ENCODE results near the gene PANX3. TPM values are rescaled to one million over a fixed set of nuclear protein-coding genes. Genes with fewer than 3 reads are reported as not detected.

Gene PANX3
- total RNA-seq, 1 donor from 2014 or later, result not detected

DNA sequence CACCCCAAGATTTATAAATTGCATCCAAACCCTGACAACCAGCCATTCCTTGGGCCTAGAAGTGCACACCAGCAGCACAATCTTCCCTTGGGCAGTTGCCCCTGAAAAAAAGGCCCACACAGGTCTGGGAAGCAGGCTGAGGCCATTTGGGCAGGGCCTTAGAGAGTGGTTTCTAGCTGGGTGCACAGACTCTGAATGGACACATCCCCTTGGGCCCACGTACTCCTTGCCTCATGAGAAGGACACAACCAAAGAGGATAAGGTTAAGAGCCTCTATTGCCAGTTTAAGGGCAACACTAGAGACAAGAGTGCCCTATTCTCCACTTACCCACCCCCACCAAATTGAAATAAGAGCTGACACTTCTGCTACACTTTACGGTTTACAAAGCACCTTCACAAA, 933 bp upstream of the PANX3 start:
- intact Hi-C loops (cut with DNase I), result no loop called here
- DNase-seq (ENCODE audit: low spot score), result no peak

DNA sequence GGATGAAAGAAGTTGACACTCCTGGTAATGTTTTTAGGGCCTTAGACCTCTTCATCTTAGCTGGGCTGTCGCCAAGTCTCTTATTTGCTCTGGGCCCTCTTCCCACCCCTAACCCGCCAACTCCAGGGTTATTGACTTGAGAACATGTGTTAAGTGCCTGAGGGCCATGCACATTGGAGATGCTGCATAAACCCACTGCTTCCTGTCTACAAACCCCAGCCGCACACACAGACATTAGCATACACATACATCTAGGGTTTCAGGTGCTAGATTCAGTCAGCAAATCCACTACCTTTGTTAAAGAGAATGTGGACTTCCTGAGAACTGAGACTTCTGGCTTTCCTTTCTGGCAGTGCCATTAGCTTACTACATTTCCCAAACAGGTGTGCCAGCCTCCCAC, 817 bp downstream of the PANX3 start:
- intact Hi-C loops (cut with DNase I), result no loop called here

DNA sequence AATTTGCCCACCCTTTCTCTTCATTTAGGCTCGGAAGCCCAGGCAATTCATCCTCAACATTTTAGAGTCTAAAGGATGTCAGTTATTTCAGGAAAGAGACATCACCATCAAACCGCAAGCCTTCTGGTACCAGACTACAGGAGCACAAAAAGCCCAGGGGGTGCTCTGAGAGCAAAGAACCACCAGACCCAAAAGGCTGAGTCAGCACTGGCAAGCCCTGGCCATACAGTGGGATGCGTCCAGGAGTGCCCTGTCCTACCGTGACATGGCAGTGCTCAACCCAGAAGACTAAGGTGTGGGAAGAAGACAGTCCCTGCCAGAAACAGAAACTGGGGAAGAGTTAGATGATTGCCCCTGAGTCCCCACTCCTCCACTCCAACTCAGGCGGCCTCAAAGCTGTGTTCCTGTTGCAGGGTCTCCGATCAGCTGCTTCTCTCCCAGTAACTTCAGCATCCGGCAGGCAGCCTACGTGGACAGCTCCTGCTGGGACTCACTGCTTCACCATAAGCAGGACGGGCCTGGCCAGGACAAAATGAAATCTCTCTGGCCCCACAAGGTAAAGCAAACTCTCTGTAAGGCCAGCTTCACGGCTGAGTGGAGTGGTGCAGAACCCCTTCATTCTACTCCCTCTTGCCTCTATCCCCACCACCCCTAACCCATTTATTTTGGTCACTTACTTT, 1.5 kb downstream of the PANX3 start:
- no peak for DNase-seq (ENCODE audit: low spot score)
- intact Hi-C loops (cut with DNase I), result no loop called here

More for the DNA sequence above, 817 bp downstream of the PANX3 start:
- no peak for DNase-seq (ENCODE audit: low spot score)

DNA sequence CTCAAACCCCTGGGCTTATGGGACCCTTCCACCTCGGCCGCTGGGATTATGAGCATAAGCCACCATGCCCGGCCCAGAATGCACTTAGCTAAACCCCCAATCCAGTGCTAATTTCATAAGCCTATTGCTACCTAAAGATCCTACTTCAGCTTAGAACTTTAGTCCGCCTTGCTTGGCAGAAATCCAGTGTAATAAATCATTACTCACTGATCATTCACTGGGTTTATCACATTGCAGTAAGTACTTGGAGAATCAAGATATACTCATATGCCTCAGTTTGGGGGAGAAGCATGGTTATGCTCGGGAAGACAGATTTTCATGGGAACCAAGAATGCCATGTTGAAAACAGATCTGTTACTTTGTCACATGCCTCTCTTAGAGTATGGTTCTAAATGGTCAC, 7.6 kb downstream of the PANX3 start:
- intact Hi-C loops (cut with DNase I), result no loop called here
- DNase-seq (ENCODE audit: low spot score), result no peak

DNA sequence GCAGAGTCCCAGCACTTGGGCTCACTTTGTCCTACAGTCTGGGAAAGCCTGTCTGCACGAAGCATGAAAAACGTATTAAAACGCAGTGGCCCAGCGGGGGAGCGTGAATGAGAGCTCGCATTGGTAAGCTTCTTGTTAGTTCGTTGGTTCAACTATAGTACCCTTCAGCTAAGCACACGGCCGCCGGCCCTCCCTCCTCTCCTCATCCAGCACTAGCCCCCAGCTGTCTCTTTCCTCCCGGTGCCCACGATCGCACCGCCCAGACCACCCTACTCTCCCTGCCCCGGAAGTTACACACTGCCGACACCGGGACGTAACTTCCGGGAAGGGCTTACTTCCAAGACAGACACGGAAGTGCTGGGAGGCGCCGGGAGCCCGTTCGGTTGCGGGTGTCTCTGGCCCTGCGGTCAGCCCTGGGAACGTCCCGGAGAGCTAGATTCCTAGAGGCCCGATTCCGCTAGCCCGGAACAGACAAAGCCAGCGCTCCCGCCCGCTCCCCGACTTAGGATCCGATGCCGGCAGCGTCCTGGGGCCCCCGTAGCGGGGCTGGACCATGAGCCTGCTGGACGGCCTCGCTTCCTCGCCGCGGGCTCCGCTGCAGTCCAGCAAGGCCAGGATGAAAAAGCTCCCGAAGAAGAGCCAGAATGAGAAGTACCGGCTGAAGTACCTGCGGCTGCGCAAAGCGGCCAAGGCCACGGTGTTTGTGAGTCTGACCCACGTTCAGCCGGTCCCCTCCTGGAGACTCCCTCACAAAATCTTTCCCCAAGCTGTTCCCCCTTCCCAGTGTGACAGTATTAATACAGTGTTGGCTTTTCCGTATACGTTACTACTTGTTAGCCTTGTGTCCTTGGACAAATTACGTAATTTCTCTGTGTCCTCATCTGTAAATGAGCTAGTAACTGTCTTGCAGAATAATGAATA, 11.6 kb downstream of the PANX3 start, which contains the start of gene TBRG1:
Gene TBRG1 (plus strand): TSS at position 334 of the 921 bp plus-strand sequence. CDS start 220 bp downstream, at position 554.
- DNase-seq (ENCODE audit: low spot score), result peak; percentile 93
- intact Hi-C loops (cut with DNase I), result no loop called here

DNA sequence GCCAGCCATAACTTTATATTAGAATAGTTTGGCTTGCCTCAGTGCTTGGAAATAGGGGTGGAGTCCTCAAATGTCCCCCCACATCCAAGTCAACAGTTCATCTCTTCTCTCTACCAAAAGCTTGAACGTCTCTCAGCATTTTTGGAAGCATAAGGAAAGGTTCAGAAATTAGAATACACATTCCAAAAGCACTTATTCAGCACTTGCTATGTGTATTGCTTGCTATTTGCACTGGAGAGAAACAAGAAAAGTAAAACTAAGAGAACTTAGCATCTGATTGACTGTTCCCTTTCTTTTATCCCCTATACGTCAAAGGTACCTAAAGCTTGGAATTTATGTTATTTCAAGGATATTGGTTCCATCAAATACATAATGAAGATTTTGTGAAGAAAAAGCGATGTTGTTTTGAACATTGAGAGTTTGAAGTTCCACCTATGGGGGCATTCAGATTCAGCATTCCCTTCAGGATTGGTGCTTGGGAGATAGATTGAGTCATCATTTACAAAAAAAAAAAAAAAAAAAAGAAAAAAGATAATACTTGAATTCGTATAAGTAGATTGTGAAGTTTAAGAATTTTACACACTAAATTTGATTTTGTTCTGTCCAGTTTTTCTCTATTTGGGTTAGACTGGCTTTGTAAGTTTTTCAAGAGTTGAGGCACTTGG, 12.8 kb downstream of the PANX3 start:
- intact Hi-C loops (cut with DNase I), result no loop called here
- no peak for DNase-seq (ENCODE audit: low spot score)

DNA sequence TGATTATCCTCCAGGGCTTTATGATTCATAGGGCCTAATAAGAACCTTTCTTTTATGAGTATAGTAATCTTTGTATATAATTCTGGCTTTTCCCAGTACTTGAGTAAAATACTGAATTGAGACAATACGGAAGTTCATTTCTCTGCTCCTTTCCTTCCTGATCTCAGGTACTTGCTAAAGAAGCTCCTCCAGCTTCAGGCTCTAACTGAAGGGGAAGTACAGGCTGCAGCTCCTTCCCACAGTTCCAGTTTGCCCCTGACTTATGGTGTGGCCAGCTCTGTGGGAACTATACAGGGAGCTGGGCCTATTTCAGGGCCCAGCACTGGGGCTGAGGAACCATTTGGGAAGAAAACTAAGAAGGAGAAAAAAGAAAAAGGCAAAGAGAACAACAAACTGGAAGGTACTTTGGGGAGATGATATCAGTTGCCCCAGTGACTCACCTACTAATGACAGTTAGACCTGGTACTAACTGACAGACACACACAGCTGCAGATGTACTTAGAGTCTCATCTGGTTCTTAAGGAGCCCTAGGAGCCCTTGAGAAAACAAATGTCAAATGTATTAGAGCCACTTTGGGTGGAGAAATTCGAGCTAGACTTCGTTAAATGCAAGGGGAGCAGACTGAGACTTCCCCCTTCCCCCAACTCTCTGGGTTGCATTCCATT, 14.4 kb downstream of the PANX3 start:
- intact Hi-C loops (cut with DNase I), result no loop called here
- DNase-seq (ENCODE audit: low spot score), result no peak

DNA sequence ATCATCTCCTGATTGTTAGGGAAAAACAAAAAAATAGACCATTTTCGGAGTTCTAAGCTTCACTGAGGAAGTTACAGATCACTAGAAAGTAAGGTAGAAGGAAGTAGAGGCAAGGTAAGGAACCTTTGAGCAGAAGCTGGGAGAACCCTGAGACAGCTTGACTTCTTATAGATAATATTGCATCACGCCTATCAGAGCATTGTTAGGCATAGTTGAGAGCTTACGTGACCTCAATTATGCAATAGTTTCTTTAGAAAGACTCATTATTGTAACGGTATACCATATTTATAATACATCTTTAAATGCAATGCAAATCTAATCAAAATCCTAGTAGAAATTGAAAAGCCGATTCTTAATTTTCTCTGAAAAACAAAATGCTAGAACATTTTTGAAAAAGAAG, 16.3 kb downstream of the PANX3 start:
- intact Hi-C loops (cut with DNase I), result no loop called here
- DNase-seq (ENCODE audit: low spot score), result no peak

DNA sequence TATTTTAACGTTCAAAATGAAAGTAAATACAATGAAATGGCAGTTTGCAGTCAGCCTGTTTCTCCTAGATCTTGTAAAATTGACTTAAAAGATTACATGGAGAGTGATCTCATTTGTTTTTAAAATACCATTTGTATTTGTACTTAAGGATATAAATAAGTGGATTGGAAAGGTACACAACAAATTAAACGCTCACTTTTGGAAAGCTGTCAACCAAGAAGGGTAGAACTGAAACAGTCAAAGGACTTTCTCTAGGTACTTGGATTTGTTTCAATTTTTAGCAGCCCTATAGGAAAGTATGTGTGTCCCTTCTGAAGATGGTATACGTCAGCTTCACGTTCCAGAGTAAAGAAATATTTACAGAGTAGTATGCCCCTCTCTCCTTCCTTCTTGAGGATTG, 18.7 kb downstream of the PANX3 start:
- intact Hi-C loops (cut with DNase I), result no loop called here
- no peak for DNase-seq (ENCODE audit: low spot score)

DNA sequence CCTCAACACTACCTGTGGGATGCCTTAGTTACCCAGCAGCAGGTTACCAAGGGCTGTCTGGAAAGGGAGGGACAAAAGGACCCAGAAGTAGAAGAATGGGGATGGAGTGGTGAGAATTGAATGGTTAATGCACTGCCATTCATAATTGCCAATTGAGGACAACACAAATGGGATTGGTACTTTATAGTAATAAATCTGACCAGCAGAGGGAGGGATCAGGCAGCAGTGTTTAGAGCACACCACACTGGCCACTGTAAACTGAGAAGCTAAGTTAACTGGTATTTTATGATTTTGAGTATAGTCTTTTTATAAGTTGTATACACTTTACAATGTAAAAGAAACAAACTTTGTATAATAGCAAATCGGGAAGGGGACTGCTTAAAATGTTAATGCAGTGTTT, 22.1 kb downstream of the PANX3 start:
- DNase-seq (ENCODE audit: low spot score), result no peak
- intact Hi-C loops (cut with DNase I), result no loop called here

DNA sequence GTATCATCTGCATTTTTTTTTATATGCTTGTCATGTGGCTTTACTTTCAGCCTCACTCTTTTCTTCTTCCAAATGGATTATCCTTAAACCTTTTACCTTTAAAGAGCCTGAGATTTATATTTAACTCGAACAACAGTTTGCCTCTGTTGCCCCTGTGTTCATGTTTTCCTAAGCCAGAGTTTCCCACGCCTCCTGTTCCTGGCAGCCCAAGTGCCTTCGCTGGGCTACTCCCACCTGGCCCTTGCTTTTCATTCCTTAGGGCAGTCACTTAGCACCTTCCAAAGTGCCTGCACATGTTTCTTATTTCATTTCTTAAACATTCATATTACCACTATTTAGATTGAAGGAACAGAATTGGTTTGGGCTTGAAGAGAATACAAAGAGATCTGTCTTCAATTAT, 24.7 kb downstream of the PANX3 start:
- intact Hi-C loops (cut with DNase I), result no loop called here
- no peak for DNase-seq (ENCODE audit: low spot score)

DNA sequence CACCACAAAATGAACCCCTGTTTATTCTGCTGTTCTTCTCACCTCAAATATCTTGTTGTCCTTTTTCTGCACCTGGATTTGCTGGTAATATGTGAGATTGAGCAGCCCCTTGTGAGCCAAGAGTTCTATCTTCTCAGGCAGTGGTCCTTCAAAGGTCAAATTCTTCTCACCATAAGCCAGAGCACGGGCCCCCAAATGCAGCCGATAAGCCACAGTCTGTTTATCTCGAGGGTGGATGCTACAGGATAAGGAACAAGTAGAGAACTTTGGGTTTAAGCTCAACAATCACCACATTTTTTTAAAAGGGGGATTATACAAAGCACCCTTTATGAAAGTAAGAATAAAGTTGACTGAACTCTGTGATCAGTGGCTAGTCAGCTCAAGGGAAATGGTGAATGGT, 27.3 kb downstream of the PANX3 start:
- DNase-seq (ENCODE audit: low spot score), result no peak

DNA sequence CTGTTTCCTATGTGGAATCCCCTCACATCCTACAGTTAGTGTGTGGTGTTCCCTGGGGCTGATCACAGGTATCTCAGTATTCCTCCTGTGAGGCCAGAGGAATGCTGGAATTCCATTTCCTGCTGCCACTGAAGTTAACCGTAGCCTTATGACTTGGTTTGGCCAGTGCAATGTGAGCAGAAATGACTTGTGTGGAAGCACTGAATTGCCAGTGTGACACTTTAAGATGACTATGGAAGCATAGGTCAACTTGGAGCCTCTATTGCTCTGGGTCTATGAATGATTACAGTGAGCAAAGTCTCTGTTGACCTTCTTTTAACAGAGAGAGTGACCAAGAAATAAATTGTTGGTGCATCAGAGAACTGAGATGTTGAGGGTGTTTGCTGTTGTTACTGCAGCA, 28.0 kb downstream of the PANX3 start:
- intact Hi-C loops (cut with DNase I), result no loop called here
- DNase-seq (ENCODE audit: low spot score), result no peak

More for the DNA sequence above, 27.3 kb downstream of the PANX3 start:
- intact Hi-C loops (cut with DNase I), result no loop called here

DNA sequence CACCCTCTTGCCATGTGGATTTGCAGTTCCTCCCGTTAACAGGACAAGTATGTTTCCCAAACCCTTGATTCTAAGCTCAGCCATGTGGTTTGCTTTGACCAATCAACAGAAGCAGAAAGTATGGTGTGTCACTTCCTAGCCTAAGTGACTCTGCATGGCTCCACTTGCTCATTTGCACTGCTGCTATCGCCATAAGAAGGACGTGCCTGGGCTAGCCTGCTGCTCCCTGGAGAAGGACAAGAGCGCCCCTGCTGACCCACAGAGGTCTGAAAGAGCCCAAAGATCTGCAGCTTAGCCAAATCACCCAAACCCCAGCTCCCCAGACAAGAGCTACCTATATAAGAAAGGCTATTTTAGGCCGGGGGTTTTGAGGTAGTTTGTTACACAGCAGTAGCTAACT, 29.4 kb downstream of the PANX3 start:
- no peak for DNase-seq (ENCODE audit: low spot score)
- intact Hi-C loops (cut with DNase I), result no loop called here

DNA sequence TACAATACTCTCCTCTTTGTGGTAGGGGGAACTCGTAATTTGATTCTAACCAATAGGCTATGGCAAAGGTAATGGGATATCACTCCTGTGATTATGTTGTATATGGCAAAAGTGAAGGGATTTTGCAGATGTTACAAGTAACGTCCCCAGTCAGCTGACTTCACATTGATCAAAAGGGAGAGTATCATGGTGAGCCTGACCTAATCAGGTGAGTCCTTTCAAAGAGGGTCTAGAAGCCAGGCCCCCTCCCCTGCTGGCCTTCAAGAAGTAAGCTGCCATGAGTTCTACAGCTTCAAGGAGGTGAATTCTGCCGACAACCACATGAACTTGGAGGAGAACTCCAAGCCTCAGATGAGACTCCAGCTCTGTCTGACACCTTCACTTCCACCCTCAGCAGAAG, 31.4 kb downstream of the PANX3 start:
- intact Hi-C loops (cut with DNase I), result no loop called here
- no peak for DNase-seq (ENCODE audit: low spot score)

DNA sequence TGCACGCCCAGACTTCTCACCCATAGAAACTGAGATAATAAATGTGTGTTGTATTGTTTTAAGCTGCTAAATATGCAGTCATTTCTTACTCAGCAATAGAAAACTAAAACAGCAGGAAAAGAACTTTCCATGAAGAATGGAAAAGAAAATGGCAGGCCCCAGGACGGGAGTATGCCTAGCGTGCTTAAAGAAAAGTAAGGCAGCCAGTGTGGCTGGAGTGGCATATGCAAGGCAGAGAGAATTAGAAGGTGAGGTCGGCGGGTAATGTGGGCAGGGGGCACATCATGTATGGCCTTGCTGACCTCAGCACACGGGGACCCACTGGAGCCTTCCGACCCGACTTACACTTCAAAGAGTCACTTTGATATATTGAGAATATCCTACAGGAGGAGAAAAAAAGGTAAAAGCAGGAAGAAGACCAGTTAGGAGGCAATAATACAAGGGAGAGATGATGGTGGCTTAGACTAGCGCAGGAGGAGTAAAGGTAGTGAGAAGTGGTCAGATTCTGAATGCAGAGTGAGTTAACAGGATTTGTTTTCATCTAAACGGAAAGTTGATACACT, 31.9 kb downstream of the PANX3 start:
- intact Hi-C loops (cut with DNase I), result no loop called here
- no peak for DNase-seq (ENCODE audit: low spot score)

DNA sequence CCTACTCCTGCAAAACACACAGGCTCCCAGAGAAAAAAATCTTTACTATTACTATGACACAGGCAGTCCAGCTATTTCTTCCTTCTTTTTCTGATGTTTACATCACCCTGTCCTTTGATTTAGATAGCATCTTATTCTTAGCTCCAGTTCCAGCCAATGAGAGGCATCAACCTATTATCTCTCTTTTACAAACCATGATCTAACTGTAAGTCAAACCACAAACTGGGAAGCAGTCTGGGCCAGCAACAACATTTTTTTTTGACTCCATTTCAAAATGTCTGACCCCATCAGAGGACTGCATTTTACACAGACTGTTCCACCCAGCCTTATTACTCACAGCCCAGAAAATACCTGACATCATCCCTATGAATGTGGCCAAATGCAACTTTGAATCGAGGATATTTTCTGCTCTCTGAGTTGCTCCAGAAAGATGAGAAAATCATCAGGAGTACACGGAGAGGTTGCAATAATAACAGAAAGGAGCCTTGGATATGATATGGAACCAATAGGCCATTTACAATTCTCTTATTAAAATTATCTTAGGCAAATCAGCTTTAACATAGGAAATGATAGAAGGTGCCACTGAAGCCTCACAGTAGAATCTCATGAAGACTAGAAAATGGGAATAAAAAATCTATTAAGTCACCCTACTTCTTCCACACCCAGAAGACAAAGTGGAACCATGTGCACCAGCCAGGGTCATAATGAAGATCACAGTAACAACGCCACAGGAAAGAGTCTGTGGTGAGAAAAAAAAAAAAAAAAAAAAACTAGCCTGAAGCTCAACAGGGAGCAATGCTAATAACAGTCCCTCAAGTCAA, 32.6 kb downstream of the PANX3 start:
- intact Hi-C loops (cut with DNase I), result loop anchor here (2.0 kb wide), 1 partner anchor 193 kb away; no protein-coding TSS in a partner anchor
- DNase-seq (ENCODE audit: low spot score), result no peak

DNA sequence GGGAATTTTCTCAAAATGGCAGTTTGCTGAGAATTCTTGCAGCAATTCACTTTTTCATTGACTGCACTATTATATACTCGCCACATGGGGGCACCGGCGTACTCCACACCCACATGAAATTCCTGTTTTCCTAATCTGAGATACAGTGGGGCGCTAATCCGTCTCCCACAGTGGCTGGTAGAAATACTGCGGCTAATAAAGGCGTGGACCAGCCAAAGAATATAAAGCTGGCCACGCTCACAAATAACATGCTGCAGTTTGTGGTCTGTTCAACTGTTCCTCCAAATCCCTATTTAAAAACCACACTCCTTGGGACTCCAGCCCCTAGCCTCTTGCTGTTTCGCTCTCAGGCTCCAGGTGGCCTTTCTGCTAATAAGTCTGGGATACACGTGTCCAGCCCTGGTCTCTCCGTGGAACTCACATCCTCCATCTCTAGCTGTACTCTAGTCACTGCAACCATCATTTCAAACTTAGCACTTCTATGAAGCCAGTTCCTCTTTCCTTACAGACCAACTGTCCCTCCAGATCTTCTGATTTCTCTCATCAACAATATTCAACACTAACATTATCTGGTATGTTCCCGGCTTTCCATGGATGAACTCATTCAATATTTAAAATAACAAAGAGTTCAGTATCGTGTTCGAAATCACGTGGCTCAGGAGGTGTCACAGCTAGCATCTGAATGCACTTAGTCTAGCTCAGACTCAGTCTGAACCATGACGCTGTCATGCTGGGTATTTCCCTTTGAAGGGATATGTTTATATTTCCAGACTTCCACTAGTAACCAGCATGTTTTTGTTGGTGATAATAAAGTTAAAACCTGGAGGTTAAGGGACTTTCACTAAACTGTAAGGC, 33.4 kb downstream of the PANX3 start:
- intact Hi-C loops (cut with DNase I), result loop anchor here (2.0 kb wide), 1 partner anchor 192 kb away; no protein-coding TSS in a partner anchor
- no peak for DNase-seq (ENCODE audit: low spot score)
